Endothelial cell of umbilical vein (primary cell): Measurements from ENCODE around the gene SHOX. TPM values are rescaled to one million over a fixed set of nuclear protein-coding genes. Genes with fewer than 3 reads are reported as not detected.

ENCODE experiments used
- BruUV-seq: library from RNA; stranded (reverse); fragments of 400-500 nt; replicated peaks from 2 replicates; lab custom pipeline; 2021; lab: Mats Ljungman, UMichigan
- CTCF ChIA-PET: fragments of 300-600, 350-600 bp; sonication (Branson Sonifier 250); formaldehyde crosslinking; loops from one replicate; lab custom pipeline; 2021; ENCODE audit warnings: antibody characterized with exemption, inconsistent platforms; lab: Charles Lee
- POLR2A ChIA-PET: fragments of 300-600, 350-600 bp; sonication (Branson Sonifier 250); formaldehyde crosslinking; loops from one replicate; lab custom pipeline; 2021; ENCODE audit warnings: antibody characterized with exemption, inconsistent platforms; lab: Charles Lee
- DNase-seq: peaks from one replicate; pipeline ENCODE4 v3.0.0-alpha.2; 2011; ENCODE audit warnings: low read depth, low spot score
- FAIRE-seq: peaks from 2 replicates; lab custom pipeline; 2011; peaks lifted over from hg19 to GRCh38; lab: Jason Lieb, UNC
- H2AFZ ChIP-seq: 2 replicates; pipeline ENCODE4 v1.6.0; 2012; ENCODE audit warnings: low read depth, low read length, control low read depth, inconsistent platforms
- H3K27ac ChIP-seq: 2 replicates; pipeline ENCODE4 v1.5.1; 2011; ENCODE audit warnings: low read depth, mild to moderate bottlenecking, control low read depth, low read length, moderate library complexity; ENCODE audit not compliant: insufficient read depth
- H3K27me3 ChIP-seq, 2 experiments: 2 replicates each; pipeline versions ENCODE4 v1.6.0 to v1.6.1; 2011; ENCODE audit warnings: low read length in 2 of 2, mixed read lengths in 1 of 2; ENCODE audit not compliant: control insufficient read depth in 2 of 2, insufficient read depth in 2 of 2
- H3K36me3 ChIP-seq, 2 experiments: 2 replicates in 1 of 2; 3 replicates in 1 of 2; pipeline ENCODE4 v1.5.1; 2011; ENCODE audit warnings: low read length in 2 of 2, mild to moderate bottlenecking in 1 of 2, moderate library complexity in 1 of 2; ENCODE audit not compliant: control insufficient read depth in 2 of 2, insufficient read depth in 2 of 2; ENCODE audit errors: extremely low read depth in 1 of 2
- H3K4me1 ChIP-seq: 3 replicates; pipeline ENCODE4 v1.5.1; 2011; ENCODE audit warnings: mild to moderate bottlenecking, low read length; ENCODE audit not compliant: control insufficient read depth, insufficient read depth; ENCODE audit errors: extremely low read depth
- H3K4me2 ChIP-seq: 2 replicates; pipeline ENCODE4 v1.6.1; 2011; ENCODE audit warnings: low read length, control low read depth, mixed read lengths; ENCODE audit not compliant: insufficient read depth
- H3K4me3 ChIP-seq, 3 experiments: fragments of 200-600 bp in 1 of 3; sonication (generic), shearing (Covaris generic) in 1 of 3; replicated peaks in 1 of 3; 2 replicates each; pipeline ENCODE4 v1.5.1; 2011 to 2016; ENCODE audit warnings: control low read depth in 3 of 3, low read length in 3 of 3, mild to moderate bottlenecking in 2 of 3, inconsistent platforms in 1 of 3, low read depth in 1 of 3, moderate library complexity in 1 of 3; ENCODE audit not compliant: insufficient read depth in 1 of 3
- H3K79me2 ChIP-seq: 2 replicates; pipeline ENCODE4 v1.6.0; 2012; ENCODE audit warnings: low read length, inconsistent platforms; ENCODE audit not compliant: control insufficient read depth, insufficient read depth
- H3K9ac ChIP-seq: replicated peaks from 2 replicates; pipeline ENCODE3; 2011; ENCODE audit warnings: low read length, control low read depth; ENCODE audit not compliant: insufficient read depth; ENCODE audit errors: extremely low read depth
- H3K9me1 ChIP-seq: replicated peaks from 3 replicates; pipeline ENCODE4 v1.6.0; 2011; ENCODE audit warnings: mild to moderate bottlenecking, low read length; ENCODE audit not compliant: control insufficient read depth, insufficient read depth; ENCODE audit errors: extremely low read depth
- H3K9me3 ChIP-seq: replicated peaks from 2 replicates; pipeline ENCODE4 v1.5.1; 2012; ENCODE audit warnings: low read length, inconsistent platforms; ENCODE audit not compliant: control insufficient read depth, insufficient read depth
- H4K20me1 ChIP-seq: replicated peaks from 2 replicates; pipeline ENCODE3; 2011; ENCODE audit warnings: mild to moderate bottlenecking, low read length; ENCODE audit not compliant: control insufficient read depth, insufficient read depth; ENCODE audit errors: extremely low read depth
- EZH2 ChIP-seq: IDR thresholded peaks from 2 replicates; pipeline ENCODE4 v1.6.1; 2012; ENCODE audit warnings: borderline replicate concordance, low read depth, mild to moderate bottlenecking, moderate library complexity, low read length, inconsistent platforms; ENCODE audit not compliant: severe bottlenecking
- FOS ChIP-seq: IDR thresholded peaks from 2 replicates; pipeline ENCODE4 v1.6.1; 2011; ENCODE audit warnings: mild to moderate bottlenecking, low read length, moderate library complexity, borderline replicate concordance; ENCODE audit not compliant: insufficient read depth
- GATA2 ChIP-seq: IDR thresholded peaks from 2 replicates; pipeline ENCODE4 v1.7.0; 2011; ENCODE audit warnings: low read depth, mild to moderate bottlenecking, moderate library complexity, mixed read lengths, low read length; ENCODE audit not compliant: insufficient read length, insufficient read depth
- JUN ChIP-seq: IDR thresholded peaks from 2 replicates; pipeline ENCODE4 v1.6.1; 2011; ENCODE audit warnings: borderline replicate concordance, low read depth; ENCODE audit not compliant: insufficient read length, insufficient read depth
- MAX ChIP-seq: IDR thresholded peaks from 2 replicates; pipeline ENCODE4 v1.6.1; 2011; ENCODE audit not compliant: insufficient read depth, insufficient read length
- MYC ChIP-seq: IDR thresholded peaks from one replicate; pipeline ENCODE4 v1.6.1; 2011; ENCODE audit warnings: mild to moderate bottlenecking, low read depth, low read length
- POLR2A ChIP-seq: IDR thresholded peaks from 2 replicates; pipeline ENCODE4 v1.6.1; 2012; ENCODE audit warnings: low read depth, mild to moderate bottlenecking, control low read depth, low read length
- POLR2AphosphoS5 ChIP-seq: IDR thresholded peaks from 2 replicates; pipeline ENCODE4 v1.6.1; 2012; ENCODE audit warnings: low read depth, mild to moderate bottlenecking, control low read depth, low read length, moderate library complexity; ENCODE audit not compliant: insufficient read depth
- dilution Hi-C: fragments of 300-500 bp; cut with MboI; formaldehyde crosslinking; loops from one replicate; pipeline ENCODE4 v1.15.0; 2019; ENCODE audit warnings: low sequenced_read_pairs; ENCODE audit not compliant: extremely low pct_ligation_motif_present
- intact Hi-C: fragments of 100-400 bp; cut with micrococcal nuclease; formaldehyde crosslinking; loops from one replicate; pipeline ENCODE4 v1.10.0; 2022
- polyA plus RNA-seq, 4 experiments: library from polyadenylated mRNA; depleted of rRNA in 3 of 4; stranded (reverse) in 3 of 4; unstranded in 1 of 4; fragments of >200 nt; gene quantifications; 2 replicates each; pipeline versions ENCODE4 v1.2.1 to v1.2.3, GENCODE V29; 2011 to 2012; ENCODE audit warnings: missing spikeins in 1 of 4
- total RNA-seq: library from RNA; stranded (reverse); gene quantifications from 2 replicates; pipeline ENCODE4 v1.2.3, GENCODE V29; 2021
- TF ChIP-seq, protein P1 (sequence below), 2 donors: IDR thresholded peaks; 1 replicate in 1 of 2; 2 replicates in 1 of 2; pipeline ENCODE4 v1.5.1; 2011; ENCODE audit warnings: low read length in 2 of 2, mild to moderate bottlenecking in 2 of 2, moderate library complexity in 2 of 2, control low read depth in 1 of 2, inconsistent platforms in 1 of 2, low read depth in 1 of 2; ENCODE audit not compliant: insufficient read depth in 1 of 2; ENCODE audit errors: extremely low read depth in 1 of 2

SHOX gene
- total and polyA plus RNA-seq, 2 donors (not counting 3 experiments of a cell fraction or from before 2014, with no cell fraction given): not detected

- no peak for FAIRE-seq
Measured at GRCh38 chrX:637660-638481, 7.3 kb downstream of the SHOX start.

More at GRCh38 chrX:637660-638481, 7.3 kb downstream of the SHOX start:
- TF ChIP-seq EZH2 (no peak), GATA2 (no peak), POLR2A (no peak), FOS (no peak), MAX (no peak), POLR2AphosphoS5 (no peak), MYC (no peak), JUN (no peak)
- TF ChIP-seq, protein P1, sequence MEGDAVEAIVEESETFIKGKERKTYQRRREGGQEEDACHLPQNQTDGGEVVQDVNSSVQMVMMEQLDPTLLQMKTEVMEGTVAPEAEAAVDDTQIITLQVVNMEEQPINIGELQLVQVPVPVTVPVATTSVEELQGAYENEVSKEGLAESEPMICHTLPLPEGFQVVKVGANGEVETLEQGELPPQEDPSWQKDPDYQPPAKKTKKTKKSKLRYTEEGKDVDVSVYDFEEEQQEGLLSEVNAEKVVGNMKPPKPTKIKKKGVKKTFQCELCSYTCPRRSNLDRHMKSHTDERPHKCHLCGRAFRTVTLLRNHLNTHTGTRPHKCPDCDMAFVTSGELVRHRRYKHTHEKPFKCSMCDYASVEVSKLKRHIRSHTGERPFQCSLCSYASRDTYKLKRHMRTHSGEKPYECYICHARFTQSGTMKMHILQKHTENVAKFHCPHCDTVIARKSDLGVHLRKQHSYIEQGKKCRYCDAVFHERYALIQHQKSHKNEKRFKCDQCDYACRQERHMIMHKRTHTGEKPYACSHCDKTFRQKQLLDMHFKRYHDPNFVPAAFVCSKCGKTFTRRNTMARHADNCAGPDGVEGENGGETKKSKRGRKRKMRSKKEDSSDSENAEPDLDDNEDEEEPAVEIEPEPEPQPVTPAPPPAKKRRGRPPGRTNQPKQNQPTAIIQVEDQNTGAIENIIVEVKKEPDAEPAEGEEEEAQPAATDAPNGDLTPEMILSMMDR (IDR thresholded peaks at IDR 0.05; ENCODE audit: extremely low read depth in 1 of 2, insufficient read depth in 1 of 2, low read depth in 1 of 2, low read length in 2 of 2): no peak
- Histone ChIP-seq H3K36me3 (no peaks in the 10 kb centered on the region), H3K4me3 (no peak overlapping the region), H3K4me1 (no peaks in the 10 kb centered on the region), H2AFZ (no peak overlapping the region), H3K9ac (no peak overlapping the region), H3K27me3 (peaks cover 27 to 43% of the 10 kb centered on the region in 2 experiments), H3K79me2 (no peaks in the 10 kb centered on the region), H4K20me1 (no peaks in the 10 kb centered on the region), H3K9me1 (no peaks in the 10 kb centered on the region), H3K9me3 (no peaks in the 10 kb centered on the region), H3K27ac (no peak overlapping the region), H3K4me2 (no peak overlapping the region)
- BruUV-seq: no TSS peak
- intact Hi-C loops: no loop called here
- ChIA-PET POLR2A (no interaction called here), CTCF (no interaction called here)
- DNase-seq: no peak
- dilution Hi-C loops: no loop called here
